Measurements from ENCODE around the gene UTP25. TPM values are rescaled to one million over a fixed set of nuclear protein-coding genes. Genes with fewer than 3 reads are reported as not detected.

Gene UTP25
- total RNA-seq, 1 donor from 2014 or later: 4.0 TPM

GRCh38 chr1:209839875-209840546 lies 12.2 kb downstream of the UTP25 start:
- peak; percentile 96 to 100 for DNase-seq (ENCODE audit: low read depth in 2 of 2)

- DNase-seq (ENCODE audit: low read depth in 2 of 2): peak in 1 of 2 donors; percentile 47
Measured at GRCh38 chr1:209840611-209841010, 12.8 kb downstream of the UTP25 start.

- DNase-seq (ENCODE audit: low read depth in 2 of 2): no peak
Measured at GRCh38 chr1:209844695-209845407, 17.1 kb downstream of the UTP25 start.

GRCh38 chr1:209845408-209845725 lies 17.6 kb downstream of the UTP25 start:
- no peak for DNase-seq (ENCODE audit: low read depth in 2 of 2)

- DNase-seq (ENCODE audit: low read depth in 2 of 2): no peak
Measured at GRCh38 chr1:209849388-209849787, 21.6 kb downstream of the UTP25 start.

- peak in 1 of 2 donors; percentile 75 for DNase-seq (ENCODE audit: low read depth in 2 of 2)
Measured at GRCh38 chr1:209850342-209850979, 22.7 kb downstream of the UTP25 start.

- no peak for DNase-seq (ENCODE audit: low read depth in 2 of 2)
Measured at GRCh38 chr1:209853676-209854075, 25.9 kb downstream of the UTP25 start.

GRCh38 chr1:209854196-209854595 lies 26.4 kb downstream of the UTP25 start:
- no peak for DNase-seq (ENCODE audit: low read depth in 2 of 2)

GRCh38 chr1:209855006-209855405 lies 27.2 kb downstream of the UTP25 start:
- DNase-seq (ENCODE audit: low read depth in 2 of 2): no peak

- DNase-seq (ENCODE audit: low read depth in 2 of 2): no peak
Measured at GRCh38 chr1:209855623-209856022, 27.9 kb downstream of the UTP25 start.

GRCh38 chr1:209858561-209859103 lies 30.9 kb downstream of the UTP25 start:
- DNase-seq (ENCODE audit: low read depth in 2 of 2): no peak

GRCh38 chr1:209860293-209860881 lies 32.6 kb downstream of the UTP25 start:
- peak; percentile 70 to 90 for DNase-seq (ENCODE audit: low read depth in 2 of 2)

GRCh38 chr1:209861242-209861641 lies 33.5 kb downstream of the UTP25 start:
- no peak for DNase-seq (ENCODE audit: low read depth in 2 of 2)

- no peak for DNase-seq (ENCODE audit: low read depth in 2 of 2)
Measured at GRCh38 chr1:209862391-209863356, 34.9 kb downstream of the UTP25 start.

GRCh38 chr1:209863766-209864485 lies 36.2 kb downstream of the UTP25 start:
- no peak for DNase-seq (ENCODE audit: low read depth in 2 of 2)

- DNase-seq (ENCODE audit: low read depth in 2 of 2): no peak
Measured at GRCh38 chr1:209866201-209866600, 38.4 kb downstream of the UTP25 start.

- no peak for DNase-seq (ENCODE audit: low read depth in 2 of 2)
Measured at GRCh38 chr1:209869291-209870149, 41.7 kb downstream of the UTP25 start.

- DNase-seq (ENCODE audit: low read depth in 2 of 2): no peak
Measured at GRCh38 chr1:209870151-209870831, 42.5 kb downstream of the UTP25 start.

GRCh38 chr1:209871006-209871405 lies 43.2 kb downstream of the UTP25 start:
- DNase-seq (ENCODE audit: low read depth in 2 of 2): no peak
